ENCODE results near the gene KNSTRN. TPM values are rescaled to one million over a fixed set of nuclear protein-coding genes. Genes with fewer than 3 reads are reported as not detected.
A peak's percentile ranks its signal among the peaks of the same experiment; 100 is the strongest.

The KNSTRN gene
- total RNA-seq, 1 experiment from 2014 or later: 115 TPM

DNA sequence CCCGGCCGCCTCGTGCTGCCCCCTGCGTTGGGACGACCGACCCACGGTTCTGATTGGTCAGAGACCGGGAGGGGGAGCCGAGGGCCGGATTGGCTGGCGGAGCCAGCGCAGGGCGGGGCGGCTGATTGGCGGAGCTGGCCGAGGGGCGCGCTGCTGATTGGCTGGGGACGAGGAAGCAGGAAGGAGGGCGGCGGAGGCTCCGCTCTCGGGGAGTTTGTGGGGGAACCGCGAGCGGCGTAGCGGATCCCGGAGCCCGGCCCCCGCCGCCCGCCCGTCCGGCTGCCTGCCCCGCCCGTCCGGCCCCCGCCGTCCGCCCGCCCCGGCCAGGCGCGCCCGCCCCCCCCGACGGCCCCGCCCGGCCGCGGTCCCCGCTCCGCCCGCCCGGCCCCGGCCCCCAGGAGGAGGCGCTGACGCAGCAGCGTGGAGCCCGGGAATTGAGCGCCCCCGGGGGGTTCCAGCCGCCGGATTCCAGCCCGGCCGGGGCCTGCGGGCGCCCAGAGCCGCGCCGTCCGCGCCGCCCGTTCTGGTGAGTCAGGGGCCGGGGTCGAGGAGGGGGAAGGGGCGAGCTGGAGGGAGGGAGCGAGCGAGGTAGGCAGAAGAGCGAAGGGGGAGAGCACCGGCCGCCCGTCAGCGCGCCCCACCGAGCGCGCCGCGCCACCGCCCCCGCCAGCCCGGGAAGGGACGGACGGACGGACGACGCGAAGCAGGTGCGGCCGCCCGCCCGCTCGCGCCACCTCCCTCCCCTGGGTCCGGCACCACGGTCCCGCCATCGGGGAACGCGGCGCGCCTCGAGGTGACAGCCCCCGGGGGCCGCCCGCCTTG is 58.4 kb downstream of the KNSTRN start, which contains the start of gene BAHD1:
Gene BAHD1 (plus strand): TSS at position 211 of the 822 bp plus-strand sequence. CDS start 17,512 bp downstream, outside the sequence.
- no TSS peak for BruUV-seq (replicated peaks)

DNA sequence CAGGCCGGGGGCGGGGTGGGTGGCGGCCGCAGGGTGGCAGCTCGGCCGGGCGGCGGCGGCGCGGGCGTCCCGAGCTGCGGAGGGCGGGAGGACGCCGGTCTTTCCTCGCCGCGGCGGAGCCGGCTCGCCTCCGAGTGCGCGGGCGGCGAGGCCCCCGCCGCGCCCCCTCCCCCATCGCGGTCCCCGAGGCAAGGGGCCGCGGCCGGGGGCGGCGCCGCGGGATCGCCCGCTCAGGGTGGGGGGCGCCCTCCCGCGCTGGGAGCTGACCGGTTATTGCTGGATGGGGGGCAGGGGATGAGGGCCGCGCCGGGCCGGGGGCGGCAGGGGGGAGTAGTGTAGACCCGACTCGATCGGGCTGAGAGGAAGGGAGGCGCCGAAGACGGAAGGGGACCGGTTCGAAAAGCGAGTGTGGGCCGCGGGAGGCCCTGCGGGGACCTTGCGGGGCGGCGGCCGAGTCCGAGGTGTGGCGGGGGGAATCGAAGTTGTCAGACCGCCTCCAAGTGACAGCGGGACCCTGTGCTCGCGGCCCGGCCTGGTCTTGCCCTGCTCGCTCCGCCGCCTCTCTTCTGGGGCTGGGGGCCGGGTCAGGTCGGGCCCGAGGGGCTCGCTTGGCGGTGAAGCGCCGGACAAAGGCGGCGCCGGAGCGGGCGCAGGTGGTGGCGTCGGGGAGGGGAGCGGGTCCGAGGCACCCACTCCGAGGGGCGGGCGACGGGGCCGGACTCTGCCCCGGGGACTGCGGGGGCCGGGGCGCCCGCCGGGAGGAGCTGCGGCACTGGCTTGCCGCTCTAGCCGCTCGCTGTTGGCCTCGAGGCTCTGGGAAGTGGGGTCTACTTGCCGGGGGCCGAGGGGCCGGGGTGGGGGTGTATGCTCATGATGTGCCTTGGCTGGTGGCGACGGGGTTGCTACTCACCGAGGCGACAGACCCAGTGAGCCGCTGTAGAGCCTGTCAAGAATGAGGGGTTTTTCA is 59.3 kb downstream of the KNSTRN start:
- Histone ChIP-seq H4K20me1 (ENCODE audit: low read length) (peaks cover 31% of the 10 kb centered on the region), H3K9me2 (replicated peaks; ENCODE audit: low read length) (no peaks in the 10 kb centered on the region), H2AFZ (ENCODE audit: low read length) (peak overlapping the region; percentile 54), H3F3A (ENCODE audit: low read length, unreplicated experiment) (no peaks in the 10 kb centered on the region), H3K9ac (ENCODE audit: low read length) (peak overlapping the region; percentile 57), H3K4me2 (ENCODE audit: low read length) (peak overlapping the region; percentile 89), H3K27ac (ENCODE audit: low read length) (no peak overlapping the region), H3K4me1 (ENCODE audit: insufficient read depth, low read length) (peaks cover 32% of the 10 kb centered on the region), H3K36me3 (ENCODE audit: low read depth, low read length) (no peaks in the 10 kb centered on the region), H3K79me2 (ENCODE audit: low read length) (peaks cover 53% of the 10 kb centered on the region), H3K4me3 (ENCODE audit: low read length) (peak overlapping the region; percentile 86), H3K27me3 (ENCODE audit: low read length) (no peaks in the 10 kb centered on the region), H3K9me3 (ENCODE audit: low read length) (no peaks in the 10 kb centered on the region)
- ChIA-PET CTCF (interaction anchor here (0.7 kb wide), 1 partner anchor 335 kb away, joined by 8 read pairs; no protein-coding TSS in a partner anchor), POLR2A (ENCODE audit: unreplicated experiment) (interaction anchor here (0.6 kb wide), 1 partner anchor 13 kb away, joined by 3 read pairs; no protein-coding TSS in a partner anchor)
- DNase-seq (no peak), ATAC-seq (no peak)
- no TSS peak for BruUV-seq (replicated peaks)
- intact Hi-C loops (cut with micrococcal nuclease): loop anchor here (2.0 to 5.0 kb wide), 3 partner anchors 29 to 100 kb away; partner anchors contain the start of genes CCDC9B and CHST14
- no peak for TF ChIP-seq EZH2phosphoT487 (IDR thresholded peaks at IDR 0.05; ENCODE audit: borderline replicate concordance, low read length)
- TF ChIP-seq, protein P1, sequence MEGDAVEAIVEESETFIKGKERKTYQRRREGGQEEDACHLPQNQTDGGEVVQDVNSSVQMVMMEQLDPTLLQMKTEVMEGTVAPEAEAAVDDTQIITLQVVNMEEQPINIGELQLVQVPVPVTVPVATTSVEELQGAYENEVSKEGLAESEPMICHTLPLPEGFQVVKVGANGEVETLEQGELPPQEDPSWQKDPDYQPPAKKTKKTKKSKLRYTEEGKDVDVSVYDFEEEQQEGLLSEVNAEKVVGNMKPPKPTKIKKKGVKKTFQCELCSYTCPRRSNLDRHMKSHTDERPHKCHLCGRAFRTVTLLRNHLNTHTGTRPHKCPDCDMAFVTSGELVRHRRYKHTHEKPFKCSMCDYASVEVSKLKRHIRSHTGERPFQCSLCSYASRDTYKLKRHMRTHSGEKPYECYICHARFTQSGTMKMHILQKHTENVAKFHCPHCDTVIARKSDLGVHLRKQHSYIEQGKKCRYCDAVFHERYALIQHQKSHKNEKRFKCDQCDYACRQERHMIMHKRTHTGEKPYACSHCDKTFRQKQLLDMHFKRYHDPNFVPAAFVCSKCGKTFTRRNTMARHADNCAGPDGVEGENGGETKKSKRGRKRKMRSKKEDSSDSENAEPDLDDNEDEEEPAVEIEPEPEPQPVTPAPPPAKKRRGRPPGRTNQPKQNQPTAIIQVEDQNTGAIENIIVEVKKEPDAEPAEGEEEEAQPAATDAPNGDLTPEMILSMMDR (conservative IDR thresholded peaks at IDR 0.05; ENCODE audit: low read depth, low read length): peak; percentile 18; the same call in 1 of the 2 replicates

More for the DNA sequence above, 58.4 kb downstream of the KNSTRN start, which contains the start of gene BAHD1:
- Histone ChIP-seq H2AFZ (ENCODE audit: low read length) (peak within 1 kb of the TSS; percentile 75), H4K20me1 (ENCODE audit: low read length) (peaks cover 31% of the 10 kb centered on the region), H3K9me2 (replicated peaks; ENCODE audit: low read length) (no peaks in the 10 kb centered on the region), H3K4me1 (ENCODE audit: insufficient read depth, low read length) (peaks cover 39% of the 10 kb centered on the region), H3F3A (ENCODE audit: low read length, unreplicated experiment) (no peaks in the 10 kb centered on the region), H3K9me3 (ENCODE audit: low read length) (no peaks in the 10 kb centered on the region), H3K27me3 (ENCODE audit: low read length) (no peaks in the 10 kb centered on the region), H3K27ac (ENCODE audit: low read length) (no peak within 1 kb of the TSS), H3K4me2 (ENCODE audit: low read length) (peak within 1 kb of the TSS; percentile 99), H3K9ac (ENCODE audit: low read length) (peak within 1 kb of the TSS; percentile 59), H3K36me3 (ENCODE audit: low read depth, low read length) (no peaks in the 10 kb centered on the region), H3K79me2 (ENCODE audit: low read length) (peaks cover 44% of the 10 kb centered on the region), H3K4me3 (ENCODE audit: low read length) (peak within 1 kb of the TSS; percentile 86)
- POLR2A ChIA-PET (ENCODE audit: unreplicated experiment): no interaction called here
- CTCF ChIA-PET: interaction anchor here (0.7 to 1.2 kb wide), 4 partner anchors 66 to 336 kb away, joined by 3 to 8 read pairs (median 4); partner anchors contain the start of genes CCDC32 and RPUSD2
- intact Hi-C loops (cut with micrococcal nuclease): loop anchor here (2.0 to 5.0 kb wide), 3 partner anchors 30 to 99 kb away; partner anchors contain the start of genes CCDC9B and CHST14
- TF ChIP-seq EZH2 (IDR thresholded peaks at IDR 0.05; ENCODE audit: low read length, unreplicated experiment) (no peak), EZH2phosphoT487 (IDR thresholded peaks at IDR 0.05; ENCODE audit: borderline replicate concordance, low read length) (no peak)
- peak; percentile 95 for DNase-seq
- peak; percentile 82 for ATAC-seq

DNA sequence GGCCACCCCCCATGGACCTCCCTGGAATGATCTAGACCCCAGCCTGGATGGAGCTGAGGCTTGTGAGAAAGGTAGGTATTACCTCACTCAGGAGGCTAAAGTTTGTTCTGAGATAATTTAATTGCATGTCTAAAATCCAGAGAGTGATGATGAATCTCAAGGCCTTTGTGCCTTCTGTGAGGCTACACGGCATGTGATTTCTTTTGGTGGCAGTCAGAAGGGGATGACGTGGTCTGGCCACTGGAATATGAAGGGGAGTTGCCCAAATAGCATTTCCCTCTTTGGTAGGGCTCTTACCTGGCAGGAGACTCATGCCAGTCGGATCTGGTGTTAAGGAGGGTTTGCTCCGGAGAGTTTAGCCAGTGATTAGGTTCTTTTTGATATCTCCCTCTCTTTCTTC is 60.7 kb downstream of the KNSTRN start:
- H2AFZ ChIP-seq (ENCODE audit: low read length): no peak overlapping the region
- ATAC-seq (no peak), DNase-seq (no peak)
- H3K4me3 ChIP-seq (ENCODE audit: low read length): no peak overlapping the region
- peak overlapping the region; percentile 89; the same call in 1 of the 2 replicates for H3K4me2 ChIP-seq (ENCODE audit: low read length)
- BruUV-seq (replicated peaks): no TSS peak
- H3K9me3 ChIP-seq (ENCODE audit: low read length): no peaks in the 10 kb centered on the region
- CTCF ChIA-PET: interaction anchor here (0.6 kb wide), 1 partner anchor 116 kb away, joined by 3 read pairs; no protein-coding TSS in a partner anchor
- no peaks in the 10 kb centered on the region for H3K27me3 ChIP-seq (ENCODE audit: low read length)
- peaks cover 32% of the 10 kb centered on the region for H3K4me1 ChIP-seq (ENCODE audit: insufficient read depth, low read length)
- POLR2A ChIA-PET (ENCODE audit: unreplicated experiment): no interaction called here
- H3K36me3 ChIP-seq (ENCODE audit: low read depth, low read length): no peaks in the 10 kb centered on the region
- intact Hi-C loops (cut with micrococcal nuclease): loop anchor here (5.0 kb wide), 1 partner anchor 101 kb away; the partner anchor contains the start of gene CCDC9B
- H3F3A ChIP-seq (ENCODE audit: low read length, unreplicated experiment): no peaks in the 10 kb centered on the region
- H3K9me2 ChIP-seq (replicated peaks; ENCODE audit: low read length): no peaks in the 10 kb centered on the region
- peaks cover 64% of the 10 kb centered on the region for H3K79me2 ChIP-seq (ENCODE audit: low read length)
- no peak overlapping the region for H3K27ac ChIP-seq (ENCODE audit: low read length)
- no peak overlapping the region for H3K9ac ChIP-seq (ENCODE audit: low read length)
- TF ChIP-seq EZH2 (IDR thresholded peaks at IDR 0.05; ENCODE audit: low read length, unreplicated experiment): no peak
- TF ChIP-seq, protein P1 (conservative IDR thresholded peaks at IDR 0.05; ENCODE audit: low read depth, low read length): no peak
- no peak for TF ChIP-seq EZH2phosphoT487 (IDR thresholded peaks at IDR 0.05; ENCODE audit: borderline replicate concordance, low read length)
- peaks cover 31% of the 10 kb centered on the region for H4K20me1 ChIP-seq (ENCODE audit: low read length)

All from PC-3 (cell line).